GM12874 (cell line): ENCODE results near the gene NOG.

Source experiments
- CTCF ChIP-seq: IDR thresholded peaks from 2 replicates; pipeline ENCODE4 v1.5.1; 2011; ENCODE audit warnings: low read depth, mild to moderate bottlenecking, control low read depth, low read length, moderate library complexity; ENCODE audit not compliant: insufficient read depth

The NOG gene

GRCh38 chr17:56593646-56594319 is at the start of gene NOG:
Gene NOG, plus strand, starts transcription at chr17:56593699. Its CDS starts 525 bp downstream, at chr17:56594224.
- TF ChIP-seq CTCF, result no peak

- TF ChIP-seq CTCF, result no peak
Measured at GRCh38 chr17:56545106-56545505, 48.4 kb upstream of the NOG start.

GRCh38 chr17:56545930-56546329 is 47.6 kb upstream of the NOG start:
- no peak for TF ChIP-seq CTCF

GRCh38 chr17:56548661-56549060 is 44.8 kb upstream of the NOG start:
- TF ChIP-seq CTCF, result no peak

GRCh38 chr17:56549501-56549900 is 44.0 kb upstream of the NOG start:
- no peak for TF ChIP-seq CTCF

- TF ChIP-seq CTCF, result no peak
Measured at GRCh38 chr17:56557682-56558081, 35.8 kb upstream of the NOG start.

- no peak for TF ChIP-seq CTCF
Measured at GRCh38 chr17:56558088-56558487, 35.4 kb upstream of the NOG start.
